ENCODE data around the gene SLC30A9. TPM values are rescaled to one million over a fixed set of nuclear protein-coding genes. Genes with fewer than 3 reads are reported as not detected.

SLC30A9 gene
- total and polyA plus RNA-seq, 2 donors (not counting 1 experiment from before 2014, with no cell fraction given) = 56.5 to 65.2 TPM

- Histone ChIP-seq H3K79me2 (ENCODE audit: control insufficient read depth, insufficient read depth, low read length) (peaks cover 18% of the 10 kb centered on the region), H2AFZ (ENCODE audit: low read length) (no peak overlapping the region), H4K20me1 (ENCODE audit: control insufficient read depth, extremely low read depth, insufficient read depth, low read length) (no peaks in the 10 kb centered on the region), H3K9ac (ENCODE audit: insufficient read depth, low read length) (no peak overlapping the region), H3K9me3 (ENCODE audit: control insufficient read depth, insufficient read depth, low read depth, low read length) (no peaks in the 10 kb centered on the region), H3K4me1 (ENCODE audit: control insufficient read depth, extremely low read depth, insufficient read depth, low read length) (no peaks in the 10 kb centered on the region), H3K27me3 (ENCODE audit: control insufficient read depth, insufficient read depth, low read length) (no peaks in the 10 kb centered on the region), H3K4me2 (ENCODE audit: extremely low read depth, insufficient read depth, low read length) (no peak overlapping the region), H3K27ac (ENCODE audit: insufficient read depth, low read length) (no peak overlapping the region), H3K36me3 (ENCODE audit: control insufficient read depth, insufficient read depth, low read length) (no peaks in the 10 kb centered on the region), H3K4me3 (replicated peaks in 1 of 4; ENCODE audit: control extremely low read depth in 1 of 4, insufficient read depth in 1 of 4, low read depth in 3 of 4, low read length in 4 of 4) (no peak overlapping the region)
- no peak for TF ChIP-seq EZH2 (IDR thresholded peaks at IDR 0.05; ENCODE audit: low read length, missing control alignments)
- TF ChIP-seq, protein P1, sequence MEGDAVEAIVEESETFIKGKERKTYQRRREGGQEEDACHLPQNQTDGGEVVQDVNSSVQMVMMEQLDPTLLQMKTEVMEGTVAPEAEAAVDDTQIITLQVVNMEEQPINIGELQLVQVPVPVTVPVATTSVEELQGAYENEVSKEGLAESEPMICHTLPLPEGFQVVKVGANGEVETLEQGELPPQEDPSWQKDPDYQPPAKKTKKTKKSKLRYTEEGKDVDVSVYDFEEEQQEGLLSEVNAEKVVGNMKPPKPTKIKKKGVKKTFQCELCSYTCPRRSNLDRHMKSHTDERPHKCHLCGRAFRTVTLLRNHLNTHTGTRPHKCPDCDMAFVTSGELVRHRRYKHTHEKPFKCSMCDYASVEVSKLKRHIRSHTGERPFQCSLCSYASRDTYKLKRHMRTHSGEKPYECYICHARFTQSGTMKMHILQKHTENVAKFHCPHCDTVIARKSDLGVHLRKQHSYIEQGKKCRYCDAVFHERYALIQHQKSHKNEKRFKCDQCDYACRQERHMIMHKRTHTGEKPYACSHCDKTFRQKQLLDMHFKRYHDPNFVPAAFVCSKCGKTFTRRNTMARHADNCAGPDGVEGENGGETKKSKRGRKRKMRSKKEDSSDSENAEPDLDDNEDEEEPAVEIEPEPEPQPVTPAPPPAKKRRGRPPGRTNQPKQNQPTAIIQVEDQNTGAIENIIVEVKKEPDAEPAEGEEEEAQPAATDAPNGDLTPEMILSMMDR (conservative IDR thresholded peaks at IDR 0.05 in 1 of 2, IDR thresholded peaks at IDR 0.05 in 1 of 2; ENCODE audit: low read depth in 1 of 2, low read length in 2 of 2) = no peak
- no peak for DNase-seq (ENCODE audit: low read depth in 2 of 2)
These were observed 9.0 kb downstream of the SLC30A9 start for GRCh38 chr4:41999321-41999720.

DNA sequence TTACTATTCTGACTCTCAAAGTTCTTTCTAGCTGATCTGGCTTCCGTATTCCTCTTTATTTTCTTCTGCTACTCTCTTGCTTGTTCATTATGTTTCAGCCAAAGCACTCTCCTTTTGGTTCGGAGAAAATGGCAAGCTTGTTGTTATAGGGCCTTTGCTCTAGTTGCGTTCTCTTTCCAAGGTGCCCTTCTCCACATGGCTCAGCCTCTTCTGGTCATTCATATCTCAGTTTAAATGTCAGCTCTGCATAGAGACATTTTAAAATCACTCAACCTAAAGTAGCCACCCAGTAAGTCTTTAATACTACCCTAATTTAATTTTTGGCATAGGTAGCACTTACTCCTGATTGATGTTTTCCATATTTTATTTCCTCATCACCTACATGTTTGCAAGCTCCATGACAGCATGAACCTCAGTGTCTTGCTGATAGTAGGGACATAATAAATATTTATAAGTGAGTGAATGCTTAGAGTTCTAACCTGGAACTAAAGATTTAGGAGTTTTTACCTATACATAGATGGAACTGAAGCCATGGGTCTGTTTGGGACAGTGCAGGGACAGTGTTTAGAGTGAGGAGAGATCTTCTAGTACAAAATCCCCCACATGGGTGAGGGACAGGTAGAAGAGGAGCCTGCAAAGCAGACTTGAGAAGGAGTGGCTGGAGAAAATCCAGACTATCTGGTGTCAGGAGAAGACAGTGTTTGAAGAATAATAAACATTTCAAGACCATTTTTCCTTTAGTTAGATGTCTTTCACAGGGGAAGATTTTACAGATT is 17.9 kb downstream of the SLC30A9 start:
- H3K4me3 ChIP-seq (replicated peaks in 1 of 4; ENCODE audit: control extremely low read depth in 1 of 4, insufficient read depth in 1 of 4, low read depth in 3 of 4, low read length in 4 of 4) = no peak overlapping the region
- TF ChIP-seq, protein P1 (conservative IDR thresholded peaks at IDR 0.05 in 1 of 2, IDR thresholded peaks at IDR 0.05 in 1 of 2; ENCODE audit: low read depth in 1 of 2, low read length in 2 of 2) = no peak
- no peak for TF ChIP-seq EZH2 (IDR thresholded peaks at IDR 0.05; ENCODE audit: low read length, missing control alignments)
- no peak for DNase-seq (ENCODE audit: low read depth in 2 of 2)
- H3K36me3 ChIP-seq (ENCODE audit: control insufficient read depth, insufficient read depth, low read length) = peaks cover 3% of the 10 kb centered on the region
- no peak overlapping the region for H3K9ac ChIP-seq (ENCODE audit: insufficient read depth, low read length)
- peaks cover 20% of the 10 kb centered on the region for H3K79me2 ChIP-seq (ENCODE audit: control insufficient read depth, insufficient read depth, low read length)
- no peak overlapping the region for H3K4me2 ChIP-seq (ENCODE audit: extremely low read depth, insufficient read depth, low read length)
- no peak overlapping the region for H3K27ac ChIP-seq (ENCODE audit: insufficient read depth, low read length)
- no peaks in the 10 kb centered on the region for H3K9me3 ChIP-seq (ENCODE audit: control insufficient read depth, insufficient read depth, low read depth, low read length)
- peaks cover 2% of the 10 kb centered on the region for H4K20me1 ChIP-seq (ENCODE audit: control insufficient read depth, extremely low read depth, insufficient read depth, low read length)
- no peaks in the 10 kb centered on the region for H3K4me1 ChIP-seq (ENCODE audit: control insufficient read depth, extremely low read depth, insufficient read depth, low read length)
- no peaks in the 10 kb centered on the region for H3K27me3 ChIP-seq (ENCODE audit: control insufficient read depth, insufficient read depth, low read length)
- no peak overlapping the region for H2AFZ ChIP-seq (ENCODE audit: low read length)

DNA sequence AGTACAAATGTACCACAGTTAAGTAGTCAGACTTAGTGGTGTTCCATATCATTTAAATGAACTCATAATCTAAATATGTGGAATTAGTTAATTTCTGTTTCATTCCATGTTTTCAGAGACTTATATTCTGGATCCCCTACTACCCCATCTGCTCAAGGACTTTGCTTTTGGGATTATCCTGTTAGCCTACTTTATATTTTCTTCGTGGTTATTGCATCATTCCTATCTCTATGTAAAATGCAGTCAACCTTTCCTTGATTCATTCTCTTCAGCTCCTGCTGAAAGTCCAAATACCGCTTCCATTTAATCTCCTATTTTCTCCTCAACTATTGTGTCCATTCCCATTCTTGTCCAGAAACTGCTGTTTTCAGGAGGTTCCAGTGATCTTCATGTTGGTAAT is 25.1 kb downstream of the SLC30A9 start:
- Histone ChIP-seq H3K36me3 (ENCODE audit: control insufficient read depth, insufficient read depth, low read length) (no peaks in the 10 kb centered on the region), H3K4me2 (ENCODE audit: extremely low read depth, insufficient read depth, low read length) (no peak overlapping the region), H3K9me3 (ENCODE audit: control insufficient read depth, insufficient read depth, low read depth, low read length) (no peaks in the 10 kb centered on the region), H4K20me1 (ENCODE audit: control insufficient read depth, extremely low read depth, insufficient read depth, low read length) (no peaks in the 10 kb centered on the region), H3K4me1 (ENCODE audit: control insufficient read depth, extremely low read depth, insufficient read depth, low read length) (no peaks in the 10 kb centered on the region), H3K9ac (ENCODE audit: insufficient read depth, low read length) (no peak overlapping the region), H3K4me3 (replicated peaks in 1 of 4; ENCODE audit: control extremely low read depth in 1 of 4, insufficient read depth in 1 of 4, low read depth in 3 of 4, low read length in 4 of 4) (no peak overlapping the region), H3K27ac (ENCODE audit: insufficient read depth, low read length) (no peak overlapping the region), H3K79me2 (ENCODE audit: control insufficient read depth, insufficient read depth, low read length) (peaks cover 9% of the 10 kb centered on the region), H3K27me3 (ENCODE audit: control insufficient read depth, insufficient read depth, low read length) (no peaks in the 10 kb centered on the region), H2AFZ (ENCODE audit: low read length) (no peak overlapping the region)
- TF ChIP-seq EZH2 (IDR thresholded peaks at IDR 0.05; ENCODE audit: low read length, missing control alignments) = no peak
- TF ChIP-seq, protein P1 (conservative IDR thresholded peaks at IDR 0.05 in 1 of 2, IDR thresholded peaks at IDR 0.05 in 1 of 2; ENCODE audit: low read depth in 1 of 2, low read length in 2 of 2) = no peak
- no peak for DNase-seq (ENCODE audit: low read depth in 2 of 2)

All from fibroblast of lung (primary cell).